HG03521 (cell line): ENCODE results near the gene USH2A.
"Not testable (repeated sequence)": the region's sequence is repeated elsewhere in the genome, so short reads cannot be mapped to it uniquely, and the experiment has no call there.

Experiments used
- ATAC-seq: cut with Tn5 transposase; IDR thresholded peaks from one replicate; pipeline ENCODE4 v1.9.1; 2021; ENCODE audit warnings: mild to moderate bottlenecking, moderate library complexity; ENCODE audit not compliant: unreplicated experiment

USH2A gene

DNA sequence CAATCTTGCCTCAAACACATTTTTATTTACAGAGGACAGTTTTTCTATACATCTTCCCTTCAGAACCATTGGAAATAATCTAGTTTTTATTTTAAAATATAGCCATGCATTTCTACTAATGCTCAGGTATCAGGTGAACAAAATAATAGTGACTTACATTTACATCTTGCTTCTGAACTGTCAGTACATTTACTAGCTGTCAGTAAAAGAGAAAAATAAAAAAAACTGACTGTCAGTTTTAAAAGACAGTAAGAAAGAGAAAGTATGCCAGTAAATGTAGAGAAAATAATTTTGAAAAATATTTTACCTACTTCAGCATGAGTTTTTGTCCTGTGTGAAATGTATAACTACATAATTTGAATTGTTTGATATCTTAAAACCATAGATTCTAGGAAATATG, 33.5 kb downstream of the USH2A start:
- ATAC-seq, result no peak

DNA sequence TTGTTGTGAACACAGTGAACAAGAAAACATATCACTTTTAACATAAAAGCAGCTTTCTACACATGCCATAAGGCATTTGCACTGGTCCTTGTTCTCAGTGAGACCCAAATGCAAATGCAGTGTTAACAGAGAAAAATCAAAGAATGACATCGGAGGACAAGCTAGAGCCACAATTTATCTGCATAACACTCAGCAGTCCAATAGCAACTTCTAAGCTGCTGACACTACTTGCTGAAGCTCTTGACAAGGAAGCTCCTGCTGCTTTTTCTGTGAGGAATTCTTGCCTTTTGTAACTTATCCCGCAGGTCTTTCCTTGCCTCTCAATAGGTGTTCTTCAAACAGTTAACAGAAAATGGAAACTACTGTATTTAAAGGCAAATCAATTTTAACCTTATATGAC, 34.7 kb downstream of the USH2A start:
- ATAC-seq, result no peak

DNA sequence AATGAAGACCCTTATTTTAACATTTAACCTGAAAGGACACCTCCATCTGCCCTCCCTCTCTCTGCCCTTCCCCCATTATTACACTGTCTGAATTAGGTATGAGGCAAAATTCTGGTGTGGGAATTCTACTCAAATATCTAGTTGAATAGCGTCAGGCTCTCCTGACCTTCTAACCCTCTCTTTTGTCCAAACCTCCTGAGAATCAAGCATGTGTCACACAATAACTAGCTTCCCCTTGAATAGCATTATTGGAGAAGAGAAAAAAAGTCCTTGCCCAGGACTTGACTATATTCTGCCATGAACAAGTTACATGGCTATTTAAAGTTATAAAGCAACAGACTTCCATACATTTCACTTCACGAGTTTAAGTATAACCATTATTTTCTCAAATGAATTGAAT, 35.5 kb downstream of the USH2A start:
- ATAC-seq, result no peak

- no peak for ATAC-seq
Measured at GRCh38 chr1:216379441-216379840, 43.8 kb downstream of the USH2A start.

DNA sequence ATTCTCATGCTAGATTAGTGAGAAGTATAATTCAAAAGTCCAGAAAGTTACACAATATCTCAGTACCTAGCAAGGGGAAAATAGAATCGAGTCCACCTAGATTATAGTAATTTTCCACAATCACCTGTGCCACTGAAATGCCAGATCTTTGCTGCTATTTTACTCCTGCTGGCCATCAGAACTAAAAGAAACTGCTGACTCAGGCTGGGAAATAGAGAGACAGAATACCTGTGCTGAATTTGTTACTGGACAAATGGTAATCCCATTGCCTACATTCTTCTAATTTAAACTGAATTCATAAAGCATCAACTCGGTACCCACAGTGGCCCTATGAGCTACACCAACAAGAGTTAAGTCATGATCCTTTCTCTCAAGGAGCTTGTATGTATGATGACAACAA, 55.0 kb downstream of the USH2A start:
- ATAC-seq, result no peak

GRCh38 chr1:216366979-216367378, 56.3 kb downstream of the USH2A start:
- ATAC-seq, result no peak

- ATAC-seq, result no peak
Measured at GRCh38 chr1:216356945-216357344, 66.3 kb downstream of the USH2A start.

GRCh38 chr1:216350186-216350585, 73.1 kb downstream of the USH2A start:
- ATAC-seq, result no peak

DNA sequence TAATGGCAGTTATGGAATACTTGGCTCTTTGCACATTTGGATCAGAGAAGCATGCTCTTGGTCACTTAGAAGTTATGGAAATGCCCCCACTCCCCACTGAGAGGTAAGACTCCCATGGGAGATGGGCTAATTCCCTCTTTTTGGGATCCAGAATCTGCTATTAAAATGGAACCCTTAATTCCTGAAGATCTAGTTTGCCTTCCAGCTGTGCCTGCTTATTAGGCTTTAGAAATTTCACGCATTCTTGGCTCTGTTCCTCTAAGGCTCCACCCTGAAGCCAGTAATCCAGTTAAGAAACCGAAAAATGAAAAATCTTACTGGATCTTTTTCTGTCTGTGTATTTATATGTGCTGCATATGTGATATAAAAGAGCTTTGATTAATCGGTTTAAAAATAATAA, 76.7 kb downstream of the USH2A start:
- ATAC-seq, result no peak

DNA sequence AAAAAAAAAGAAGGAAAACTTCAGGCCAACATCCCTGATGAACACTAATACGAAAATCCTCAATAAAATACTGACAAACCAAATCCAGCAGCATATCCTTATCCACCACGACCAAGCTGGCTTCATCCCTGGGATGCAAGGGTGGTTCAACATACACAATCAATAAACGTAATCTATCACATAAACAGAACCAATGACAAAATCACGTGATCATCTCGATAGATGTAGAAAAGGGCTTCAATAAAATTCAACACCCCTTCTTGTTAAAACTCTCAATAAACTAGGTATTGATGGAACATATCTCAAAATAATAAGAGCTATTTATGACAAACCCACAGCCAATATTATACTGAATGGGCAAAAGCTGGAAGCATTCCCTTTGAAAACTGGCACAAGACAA, 82.7 kb downstream of the USH2A start:
- ATAC-seq, result not testable (repeated sequence)

DNA sequence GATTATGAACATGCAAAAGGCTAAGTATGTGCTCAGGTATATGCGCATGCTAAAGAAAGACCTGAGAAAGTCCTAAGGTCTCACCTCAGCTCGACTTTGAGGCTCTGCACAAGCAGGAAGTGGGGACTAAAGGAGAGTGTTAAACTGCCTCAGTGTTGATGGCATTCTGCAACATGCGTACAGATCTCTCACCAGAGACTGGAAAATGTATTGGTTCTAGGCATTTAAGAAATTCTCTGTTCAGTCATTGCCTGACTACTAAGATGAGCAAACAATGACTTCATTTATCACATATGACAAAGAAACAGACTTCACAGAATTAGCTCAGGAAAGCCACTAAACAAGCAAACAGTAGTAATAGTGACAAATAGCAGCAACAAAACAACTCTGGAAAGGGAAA, 90.8 kb downstream of the USH2A start:
- ATAC-seq, result no peak

DNA sequence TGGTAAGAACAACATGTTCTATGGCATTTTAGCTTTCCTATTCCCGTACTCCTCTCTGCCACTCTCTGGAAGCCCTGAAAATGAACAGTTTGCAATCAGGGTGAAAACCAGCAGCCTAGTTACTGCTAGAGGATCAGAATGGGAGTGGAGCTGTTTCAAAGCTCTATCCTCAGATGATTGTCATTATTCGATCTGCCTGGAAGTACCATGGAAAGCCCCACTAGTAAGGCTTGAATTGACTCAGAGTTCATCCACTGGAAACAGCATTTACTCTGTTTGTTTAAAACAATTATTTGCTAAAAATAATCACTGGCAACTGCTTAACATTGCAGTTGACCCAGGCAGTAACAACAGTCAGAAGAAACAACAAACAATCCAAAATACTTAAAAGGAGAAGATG, 91.2 kb downstream of the USH2A start:
- ATAC-seq, result no peak

GRCh38 chr1:216331211-216331610, 92.0 kb downstream of the USH2A start:
- no peak for ATAC-seq

GRCh38 chr1:216330262-216330661, 93.0 kb downstream of the USH2A start:
- no peak for ATAC-seq

- no peak for ATAC-seq
Measured at GRCh38 chr1:216325946-216326345, 97.3 kb downstream of the USH2A start.

GRCh38 chr1:216325336-216325735, 97.9 kb downstream of the USH2A start:
- no peak for ATAC-seq

DNA sequence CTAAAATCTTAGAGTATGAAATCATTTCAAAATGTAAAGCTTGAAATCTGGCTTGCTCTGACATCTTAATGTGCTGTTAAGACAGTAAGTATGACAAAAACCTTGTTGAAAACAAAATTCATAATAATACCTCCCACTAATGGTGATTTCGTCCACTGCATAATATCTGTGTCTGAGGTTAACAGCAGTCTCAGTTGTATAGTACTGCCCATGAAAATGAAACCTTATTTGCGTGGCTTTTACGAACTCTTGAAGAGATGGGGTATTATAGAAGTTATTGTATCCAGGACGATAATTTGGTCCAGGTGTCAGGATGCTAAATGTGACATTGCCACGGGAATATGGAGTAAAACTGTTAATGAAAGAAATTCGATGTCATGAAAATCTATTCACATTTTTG, 99.9 kb downstream of the USH2A start:
- no peak for ATAC-seq

DNA sequence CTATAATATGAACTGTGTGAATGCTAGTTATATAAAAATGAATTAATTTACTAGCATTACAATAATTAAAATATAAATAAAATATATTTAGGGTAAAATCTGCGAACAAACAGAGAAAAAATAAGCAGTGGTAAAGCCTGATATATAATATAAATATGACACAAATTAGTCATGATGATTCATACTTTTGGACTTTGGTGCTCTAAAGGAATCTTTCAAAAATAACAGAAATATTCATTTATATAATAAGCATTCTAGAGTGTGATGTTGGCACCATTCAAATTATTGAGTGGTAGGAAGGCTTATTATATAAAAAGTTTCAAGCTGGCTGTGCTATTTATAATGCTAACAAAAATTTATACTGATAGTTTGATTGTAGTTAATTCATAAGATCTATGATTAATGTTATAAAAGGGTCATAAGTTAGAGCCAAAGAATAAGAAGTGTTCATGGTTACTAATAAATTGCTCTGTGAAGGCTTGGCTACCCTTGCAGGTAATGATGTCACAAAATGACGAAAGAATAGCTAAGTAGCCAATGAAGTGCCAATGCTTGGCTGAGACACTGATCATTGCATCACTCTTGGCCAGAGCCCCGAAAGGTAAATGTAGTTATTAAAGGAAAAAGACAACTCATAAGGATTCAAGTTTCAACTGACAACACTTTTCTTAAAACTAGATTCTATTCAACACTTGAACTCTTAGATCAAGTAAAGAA, 108.7 kb downstream of the USH2A start:
- no peak for ATAC-seq

- peak; percentile 48 for ATAC-seq
Measured at GRCh38 chr1:216310776-216311175, 112.5 kb downstream of the USH2A start.

- no peak for ATAC-seq
Measured at GRCh38 chr1:216306830-216307229, 116.4 kb downstream of the USH2A start.

DNA sequence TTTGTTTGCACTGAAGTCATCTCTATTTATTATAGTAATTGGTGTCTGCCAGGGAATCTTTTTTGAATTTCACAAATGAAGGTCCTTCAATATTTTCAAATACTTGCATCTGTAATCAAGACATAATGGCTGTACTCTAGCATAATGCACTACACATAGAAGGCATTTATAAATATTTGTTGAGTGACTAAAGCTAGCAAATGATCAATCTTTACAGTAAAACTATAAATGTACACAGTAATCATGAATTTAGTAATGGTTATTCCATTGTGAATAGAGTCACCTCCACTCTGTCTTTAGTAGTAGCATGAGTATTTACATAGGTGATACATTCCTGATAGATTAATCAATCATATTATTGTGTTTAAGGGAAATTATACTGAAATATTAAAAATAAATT, 119.6 kb downstream of the USH2A start:
- ATAC-seq, result no peak

- no peak for ATAC-seq
Measured at GRCh38 chr1:216293683-216294082, 129.6 kb downstream of the USH2A start.

GRCh38 chr1:216290074-216290473, 133.2 kb downstream of the USH2A start:
- no peak for ATAC-seq
